NCI-H1048 (cell line): ENCODE results near the gene WNT6.
"Not testable (repeated sequence)": the region's sequence is repeated elsewhere in the genome, so short reads cannot be mapped to it uniquely, and the experiment has no call there.

Experiments
- DNase-seq: peaks from one replicate; lab custom pipeline; 2025; lab: John Stamatoyannopoulos, UW

The WNT6 gene

GRCh38 chr2:218830526-218831306, 28.9 kb upstream of the WNT6 start:
- no peak for DNase-seq

GRCh38 chr2:218831378-218831990, 28.1 kb upstream of the WNT6 start, which contains the start of gene PRKAG3:
PRKAG3 (minus strand) TSS chr2:218831803.
- no peak for DNase-seq

GRCh38 chr2:218832081-218832480, 27.5 kb upstream of the WNT6 start:
- DNase-seq = no peak

GRCh38 chr2:218832520-218832919, 27.1 kb upstream of the WNT6 start:
- no peak for DNase-seq

- DNase-seq = no peak
Observed at GRCh38 chr2:218833023-218833609, 26.5 kb upstream of the WNT6 start.

GRCh38 chr2:218834685-218835084, 24.9 kb upstream of the WNT6 start:
- no peak for DNase-seq

GRCh38 chr2:218837495-218837894, 22.1 kb upstream of the WNT6 start:
- DNase-seq = no peak

- no peak for DNase-seq
Observed at GRCh38 chr2:218839430-218839829, 20.2 kb upstream of the WNT6 start.

GRCh38 chr2:218839888-218840287, 19.7 kb upstream of the WNT6 start:
- no peak for DNase-seq

- DNase-seq = not testable (repeated sequence)
Observed at GRCh38 chr2:218844334-218844733, 15.3 kb upstream of the WNT6 start.

GRCh38 chr2:218846963-218847362, 12.6 kb upstream of the WNT6 start:
- not testable (repeated sequence) for DNase-seq

- DNase-seq = no peak
Observed at GRCh38 chr2:218849721-218850120, 9.9 kb upstream of the WNT6 start.

- no peak for DNase-seq
Observed at GRCh38 chr2:218850796-218851195, 8.8 kb upstream of the WNT6 start.

GRCh38 chr2:218851286-218851685, 8.3 kb upstream of the WNT6 start:
- DNase-seq = no peak

GRCh38 chr2:218852911-218853667, 6.5 kb upstream of the WNT6 start:
- DNase-seq = peak; percentile 18

GRCh38 chr2:218853766-218854165, 5.8 kb upstream of the WNT6 start:
- no peak for DNase-seq

- DNase-seq = no peak
Observed at GRCh38 chr2:218854860-218855259, 4.7 kb upstream of the WNT6 start.

- no peak for DNase-seq
Observed at GRCh38 chr2:218855305-218856166, 4.1 kb upstream of the WNT6 start.

- DNase-seq = no peak
Observed at GRCh38 chr2:218856167-218856895, 3.3 kb upstream of the WNT6 start.

- DNase-seq = no peak
Observed at GRCh38 chr2:218856896-218857243, 2.7 kb upstream of the WNT6 start.
